ENCODE results near the gene TBC1D8. TPM values are rescaled to one million over a fixed set of nuclear protein-coding genes. Genes with fewer than 3 reads are reported as not detected.

The TBC1D8 gene
- total RNA-seq, 1 donor from 2014 or later, result 3.9 TPM

- Histone ChIP-seq H3K27ac (no peak overlapping the region), H2AFZ (replicated peaks) (no peak overlapping the region), H3K4me3 (no peak overlapping the region), H3K4me1 (peaks cover 7% of the 10 kb centered on the region), H3K27me3 (no peaks in the 10 kb centered on the region), H3K79me2 (ENCODE audit: low read depth) (no peaks in the 10 kb centered on the region), H3K36me3 (no peaks in the 10 kb centered on the region), H3K9me3 (ENCODE audit: low read depth) (no peaks in the 10 kb centered on the region), H4K20me1 (ENCODE audit: low read depth) (no peaks in the 10 kb centered on the region), H3F3A (ENCODE audit: low read depth) (no peaks in the 10 kb centered on the region), H3K9ac (no peak overlapping the region), H3K4me2 (no peak overlapping the region)
- no peak for TF ChIP-seq EZH2 (IDR thresholded peaks at IDR 0.05)
- no peak for TF ChIP-seq CTCF (IDR thresholded peaks at IDR 0.05)
- TF ChIP-seq EZH2phosphoT487 (IDR thresholded peaks at IDR 0.05), result no peak
- H3K4me3 Mint-ChIP-seq, result no peak overlapping the region
- H3K36me3 Mint-ChIP-seq, result no peaks in the 10 kb centered on the region
- H3K27ac Mint-ChIP-seq, result no peak overlapping the region
- no peaks in the 10 kb centered on the region for H3K4me1 Mint-ChIP-seq
- no peak for DNase-seq (ENCODE audit: low spot score)
- no peaks in the 10 kb centered on the region for H3K9me3 Mint-ChIP-seq
- no peaks in the 10 kb centered on the region for H3K27me3 Mint-ChIP-seq (ENCODE audit: insufficient read depth, low read depth)
Observed at GRCh38 chr2:100993294-100993693, 157.9 kb downstream of the TBC1D8 start.

GRCh38 chr2:100992262-100992661 lies 158.9 kb downstream of the TBC1D8 start:
- TF ChIP-seq EZH2phosphoT487 (IDR thresholded peaks at IDR 0.05), result no peak
- no peak for TF ChIP-seq CTCF (IDR thresholded peaks at IDR 0.05)
- no peak for TF ChIP-seq EZH2 (IDR thresholded peaks at IDR 0.05)
- Mint-ChIP-seq H3K27me3 (ENCODE audit: insufficient read depth, low read depth) (no peaks in the 10 kb centered on the region), H3K4me1 (no peaks in the 10 kb centered on the region), H3K36me3 (no peaks in the 10 kb centered on the region), H3K27ac (no peak overlapping the region), H3K4me3 (no peak overlapping the region), H3K9me3 (no peaks in the 10 kb centered on the region)
- peaks cover 7% of the 10 kb centered on the region for H3K4me1 ChIP-seq
- no peaks in the 10 kb centered on the region for H3K27me3 ChIP-seq
- H3K36me3 ChIP-seq, result no peaks in the 10 kb centered on the region
- no peak overlapping the region for H3K9ac ChIP-seq
- no peaks in the 10 kb centered on the region for H3K79me2 ChIP-seq (ENCODE audit: low read depth)
- H3K27ac ChIP-seq, result no peak overlapping the region
- H3K4me3 ChIP-seq, result no peak overlapping the region
- H3F3A ChIP-seq (ENCODE audit: low read depth), result no peaks in the 10 kb centered on the region
- H3K9me3 ChIP-seq (ENCODE audit: low read depth), result no peaks in the 10 kb centered on the region
- H4K20me1 ChIP-seq (ENCODE audit: low read depth), result no peaks in the 10 kb centered on the region
- no peak overlapping the region for H2AFZ ChIP-seq (replicated peaks)
- DNase-seq (ENCODE audit: low spot score), result no peak
- no peak overlapping the region for H3K4me2 ChIP-seq

GRCh38 chr2:100991404-100991773 lies 159.8 kb downstream of the TBC1D8 start:
- Mint-ChIP-seq H3K4me1 (no peaks in the 10 kb centered on the region), H3K4me3 (no peak overlapping the region), H3K9me3 (no peaks in the 10 kb centered on the region), H3K36me3 (no peaks in the 10 kb centered on the region), H3K27ac (no peak overlapping the region), H3K27me3 (ENCODE audit: insufficient read depth, low read depth) (no peaks in the 10 kb centered on the region)
- DNase-seq (ENCODE audit: low spot score), result no peak
- Histone ChIP-seq H3F3A (ENCODE audit: low read depth) (no peaks in the 10 kb centered on the region), H3K9me3 (ENCODE audit: low read depth) (no peaks in the 10 kb centered on the region), H3K27ac (no peak overlapping the region), H3K27me3 (no peaks in the 10 kb centered on the region), H4K20me1 (ENCODE audit: low read depth) (no peaks in the 10 kb centered on the region), H3K36me3 (no peaks in the 10 kb centered on the region), H3K79me2 (ENCODE audit: low read depth) (no peaks in the 10 kb centered on the region), H3K4me1 (peaks cover 7% of the 10 kb centered on the region), H3K4me3 (no peak overlapping the region), H3K9ac (no peak overlapping the region), H3K4me2 (no peak overlapping the region), H2AFZ (replicated peaks) (no peak overlapping the region)
- TF ChIP-seq EZH2 (IDR thresholded peaks at IDR 0.05), result no peak
- no peak for TF ChIP-seq CTCF (IDR thresholded peaks at IDR 0.05)
- TF ChIP-seq EZH2phosphoT487 (IDR thresholded peaks at IDR 0.05), result no peak

All from neural progenitor cell (in vitro differentiated cells).